GM18873 (cell line): ENCODE measurements around the gene MYO1B.

Experiments
- ATAC-seq: cut with Tn5 transposase; IDR thresholded peaks from one replicate; pipeline ENCODE4 v1.9.1; 2021; ENCODE audit warnings: mild to moderate bottlenecking, moderate library complexity, moderate number of reproducible peaks; ENCODE audit not compliant: unreplicated experiment, low FRiP score

Gene MYO1B

DNA sequence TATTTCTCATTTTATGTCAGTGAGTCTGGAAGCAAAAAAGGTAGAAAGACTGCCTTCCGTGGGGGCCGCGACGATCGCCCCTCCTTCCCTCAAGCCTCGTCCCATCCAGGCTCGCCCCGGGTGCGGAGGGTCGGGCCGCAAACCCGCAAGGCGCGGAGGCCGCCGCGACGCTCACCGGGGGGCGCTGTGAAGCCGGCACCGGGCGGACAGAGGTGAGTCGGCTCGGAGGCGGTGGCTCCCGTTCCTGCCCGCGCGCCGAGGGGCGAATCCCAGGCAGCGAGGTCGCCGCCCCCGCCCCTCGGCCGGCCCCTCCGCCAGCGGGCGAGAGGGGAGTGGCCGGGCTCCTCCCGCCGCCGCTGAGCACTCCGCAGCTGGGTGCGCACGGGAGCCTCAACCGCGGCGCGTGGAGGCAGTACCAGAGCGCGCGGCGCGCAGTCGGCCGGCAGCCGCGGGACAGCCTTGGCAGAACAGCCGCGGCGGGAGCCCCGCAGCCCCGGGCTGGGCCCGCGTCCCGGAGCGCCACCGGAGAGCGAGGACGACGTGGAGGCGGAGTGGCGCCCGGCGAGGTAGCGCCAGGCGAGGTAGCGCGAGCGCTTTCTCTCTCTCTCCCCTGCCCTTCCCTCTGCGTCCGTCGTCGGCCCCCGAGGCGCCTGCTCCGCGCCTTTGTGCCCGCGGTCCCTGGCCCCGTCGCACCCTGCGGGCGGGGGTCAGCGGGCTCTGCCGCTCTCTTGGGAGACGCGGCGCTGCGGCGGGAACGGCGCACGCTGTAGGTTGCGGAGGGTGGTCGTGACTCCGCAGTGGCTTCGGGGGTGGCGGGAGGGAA, at the start of gene MYO1B:
Gene MYO1B (plus strand): TSS at position 359 of the 823 bp plus-strand sequence. CDS start 31,492 bp downstream, outside the sequence.
- ATAC-seq = peak; percentile 31

GRCh38 chr2:191197096-191197495, 48.1 kb upstream of the MYO1B start:
- ATAC-seq = no peak

DNA sequence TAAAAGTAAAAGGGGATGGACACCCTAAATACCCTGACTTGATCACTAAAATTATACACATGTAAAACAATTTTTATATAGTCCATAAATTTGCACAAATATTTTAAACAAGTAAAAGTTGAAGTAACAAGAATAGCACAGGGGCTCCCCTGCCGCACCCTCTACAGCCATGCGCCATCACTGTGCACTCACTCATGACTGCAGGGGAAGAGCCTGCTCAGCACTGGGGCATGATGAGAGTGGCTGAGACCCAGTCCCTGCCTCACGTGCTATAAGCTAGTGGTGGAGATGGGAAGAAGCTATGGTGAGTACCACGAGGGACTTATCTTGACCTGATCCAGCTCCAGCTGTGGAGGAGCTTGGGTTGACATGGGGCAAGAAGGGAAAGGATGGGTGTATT, 46.9 kb upstream of the MYO1B start:
- ATAC-seq = no peak

- no peak for ATAC-seq
Observed at GRCh38 chr2:191199929-191200512, 45.2 kb upstream of the MYO1B start.

- ATAC-seq = no peak
Observed at GRCh38 chr2:191200910-191201309, 44.3 kb upstream of the MYO1B start.

GRCh38 chr2:191202209-191202721, 42.9 kb upstream of the MYO1B start:
- ATAC-seq = no peak

DNA sequence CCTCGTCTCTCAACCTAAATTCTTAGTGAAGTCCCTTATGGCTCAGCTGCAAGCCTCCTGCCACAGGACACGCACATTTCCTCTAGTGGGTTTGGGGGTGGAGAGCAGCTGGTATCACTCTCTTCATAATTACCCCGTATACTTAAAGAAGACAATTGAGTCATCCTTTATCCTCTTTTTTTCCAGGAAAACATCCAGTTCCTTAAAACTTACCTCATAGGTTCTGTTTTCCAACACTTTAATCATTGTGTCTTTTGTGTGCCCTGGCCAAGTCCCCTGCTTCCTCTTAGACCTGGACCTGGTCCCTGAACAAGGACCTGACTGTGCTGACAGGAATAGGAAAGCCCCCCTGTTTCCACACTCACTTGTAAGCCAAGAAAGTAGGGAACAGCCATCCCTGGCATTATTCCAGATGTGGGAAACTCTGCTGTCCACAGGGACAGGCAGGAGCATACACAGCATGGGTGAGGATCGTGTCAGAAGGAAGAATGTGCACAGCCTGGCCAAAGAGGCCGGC, 42.3 kb upstream of the MYO1B start:
- no peak for ATAC-seq

DNA sequence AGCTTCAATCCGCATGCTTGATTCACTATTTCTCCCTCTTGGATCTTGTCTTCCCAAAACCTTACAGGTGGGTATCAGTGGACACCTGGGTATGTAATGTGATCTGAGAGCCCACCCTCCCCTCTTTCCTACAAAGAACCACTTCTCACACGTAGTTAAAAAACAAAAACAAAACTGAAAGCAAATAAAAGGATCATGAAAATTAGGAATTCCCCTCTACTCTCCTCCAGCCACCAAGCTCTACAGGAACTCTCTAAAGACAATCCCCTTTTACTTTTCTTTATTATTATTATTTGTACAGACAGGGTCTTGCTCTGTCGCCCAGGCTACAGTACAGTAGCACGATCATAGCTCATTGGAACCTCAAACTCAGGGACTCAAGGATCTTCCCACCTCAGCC, 40.8 kb upstream of the MYO1B start:
- ATAC-seq = peak; percentile 75

DNA sequence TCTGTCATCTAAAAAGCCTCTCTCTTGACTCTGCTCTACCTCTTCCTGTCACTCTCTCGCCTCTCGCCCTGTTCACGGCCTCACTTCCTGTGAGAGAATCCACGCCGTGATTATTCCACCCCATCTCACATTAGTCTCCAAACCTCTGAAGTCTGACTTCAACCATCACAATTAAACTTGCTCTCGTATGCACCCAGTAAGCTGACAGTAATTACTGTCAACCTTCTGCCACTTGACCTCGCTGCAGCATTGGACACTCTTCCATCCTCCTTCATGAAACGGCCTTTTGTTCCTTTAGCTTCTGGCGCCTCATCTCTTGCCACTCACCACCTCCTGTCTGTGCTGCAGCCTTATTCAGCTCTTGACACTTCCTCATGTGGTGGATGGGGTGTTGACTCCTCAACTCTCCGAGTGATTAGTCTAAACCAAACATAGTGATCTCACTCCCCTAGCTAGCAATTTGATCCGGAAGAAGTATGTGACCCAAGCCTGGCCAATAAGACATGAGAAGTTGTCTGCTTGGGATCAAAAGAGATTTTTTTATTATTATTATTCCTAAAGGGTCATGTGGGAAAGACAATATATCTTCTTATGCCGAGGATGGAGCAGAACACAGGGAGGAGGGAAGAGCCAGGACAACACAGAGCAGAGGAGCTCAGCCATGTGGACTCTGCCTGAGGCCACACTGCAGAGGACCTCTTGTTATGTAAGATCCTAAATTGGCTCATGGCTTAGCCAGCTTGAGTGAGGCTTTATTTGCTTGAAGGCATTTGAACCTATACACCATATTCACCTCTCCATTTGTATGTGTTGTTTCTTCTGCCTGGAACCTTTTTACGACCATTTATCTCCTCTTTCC, 38.4 kb upstream of the MYO1B start:
- no peak for ATAC-seq

DNA sequence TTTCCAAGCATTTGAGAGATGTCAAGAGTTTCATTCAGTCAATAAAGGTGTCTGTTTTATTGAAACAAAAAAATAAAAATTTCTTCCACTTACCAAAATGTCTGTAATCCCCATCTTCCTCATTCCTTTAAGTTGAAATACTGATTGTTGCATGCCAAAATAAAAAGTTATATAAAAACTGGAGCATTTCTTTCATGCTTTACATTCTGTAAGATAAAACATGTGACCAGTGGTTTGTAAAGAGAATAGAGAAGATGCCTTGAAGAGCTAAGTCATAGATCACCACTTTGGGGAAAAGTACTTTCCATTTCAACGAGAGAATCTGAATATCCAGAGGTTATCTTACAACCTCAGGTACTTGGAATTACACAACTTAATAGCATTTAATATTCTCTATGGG, 35.9 kb upstream of the MYO1B start:
- ATAC-seq = no peak

- ATAC-seq = no peak
Observed at GRCh38 chr2:191212119-191212518, 33.1 kb upstream of the MYO1B start.

GRCh38 chr2:191213333-191213732, 31.9 kb upstream of the MYO1B start:
- no peak for ATAC-seq

- no peak for ATAC-seq
Observed at GRCh38 chr2:191215230-191215629, 30.0 kb upstream of the MYO1B start.

GRCh38 chr2:191215666-191216065, 29.5 kb upstream of the MYO1B start:
- ATAC-seq = no peak

DNA sequence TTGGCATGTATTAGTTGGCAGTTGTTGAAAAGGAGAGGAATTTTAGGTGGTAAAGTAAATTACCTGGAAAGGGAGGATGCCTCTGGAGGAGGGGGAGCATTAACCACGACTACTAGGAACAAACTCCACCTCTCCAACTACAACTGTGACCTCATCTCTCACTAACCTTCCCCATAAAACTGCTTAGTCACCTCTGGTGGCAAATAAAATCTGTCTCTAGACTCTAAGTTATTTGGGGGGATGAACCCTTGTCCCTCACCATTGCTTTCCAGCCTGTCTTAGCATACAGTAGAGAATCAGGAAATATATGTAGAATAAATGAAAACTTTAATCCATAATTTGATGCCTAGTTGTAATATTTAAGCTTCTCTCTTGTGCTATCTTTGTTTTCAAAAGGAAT, 27.6 kb upstream of the MYO1B start:
- ATAC-seq = no peak

GRCh38 chr2:191218292-191218898, 26.8 kb upstream of the MYO1B start:
- ATAC-seq = peak; percentile 59

DNA sequence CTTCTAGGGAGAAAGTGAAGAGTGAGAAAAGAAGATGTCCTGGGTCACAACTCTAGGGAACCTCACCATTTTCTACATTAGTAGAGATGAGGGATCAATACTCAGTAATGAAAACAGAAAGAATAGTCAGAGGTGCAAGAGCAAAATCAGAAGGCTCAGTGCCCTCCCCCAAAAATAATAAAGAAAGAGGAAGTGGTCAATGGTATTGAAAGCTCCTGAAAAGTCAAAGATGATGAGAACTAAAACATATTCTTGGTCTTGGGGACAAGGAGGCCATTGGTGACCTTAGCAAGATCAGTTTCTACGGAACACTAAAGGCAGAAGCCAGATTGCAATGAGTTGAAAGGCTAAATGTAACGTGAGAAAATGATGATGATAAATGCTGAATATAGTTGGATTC, 24.5 kb upstream of the MYO1B start:
- ATAC-seq = no peak

DNA sequence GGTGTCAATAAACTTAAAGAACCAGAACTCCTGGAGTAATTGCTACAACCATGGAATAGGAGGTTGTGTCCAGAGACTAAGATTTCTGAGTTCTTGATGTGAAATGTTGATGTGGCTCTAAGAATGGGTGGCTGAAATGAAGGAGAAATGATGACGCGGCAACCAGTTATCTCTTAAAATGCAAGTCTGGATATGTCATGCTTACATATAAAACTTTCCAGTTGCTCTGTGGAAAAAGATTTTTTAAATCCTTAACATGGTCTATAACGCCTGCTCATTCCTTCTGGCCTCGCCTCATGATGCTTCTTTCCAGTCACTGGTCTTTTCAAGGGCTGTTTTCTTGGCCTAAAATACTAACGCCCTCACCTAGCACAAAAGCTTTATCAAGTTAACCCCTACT, 23.5 kb upstream of the MYO1B start:
- no peak for ATAC-seq

GRCh38 chr2:191222507-191222906, 22.7 kb upstream of the MYO1B start:
- no peak for ATAC-seq

DNA sequence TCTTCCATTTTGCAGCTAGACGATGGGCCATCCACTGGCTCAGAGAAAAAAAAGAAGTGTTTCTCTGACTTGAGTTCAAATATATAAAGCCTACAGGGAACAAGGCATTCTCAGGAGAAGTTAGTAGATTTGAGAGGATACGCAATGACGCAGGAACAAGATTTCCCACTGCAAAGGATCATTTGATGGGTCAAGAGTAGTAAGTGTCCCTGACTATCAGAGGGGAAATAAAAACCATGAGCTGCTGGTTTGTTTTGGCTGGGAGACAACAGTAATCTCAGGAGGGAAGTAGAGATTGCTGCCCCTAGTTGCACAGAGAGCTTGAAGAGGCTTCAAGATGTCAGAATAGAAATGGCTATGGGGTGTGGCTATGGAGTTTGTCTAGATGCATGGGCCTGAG, 22.3 kb upstream of the MYO1B start:
- no peak for ATAC-seq
